IPS-11a (cell line): ENCODE measurements around the gene PDE3A.

Experiments
- H3K4me3 ChIP-seq: one replicate; pipeline ENCODE4 v1.5.1; 2013; ENCODE audit warnings: low read depth, low read length, control low read depth

PDE3A gene

DNA sequence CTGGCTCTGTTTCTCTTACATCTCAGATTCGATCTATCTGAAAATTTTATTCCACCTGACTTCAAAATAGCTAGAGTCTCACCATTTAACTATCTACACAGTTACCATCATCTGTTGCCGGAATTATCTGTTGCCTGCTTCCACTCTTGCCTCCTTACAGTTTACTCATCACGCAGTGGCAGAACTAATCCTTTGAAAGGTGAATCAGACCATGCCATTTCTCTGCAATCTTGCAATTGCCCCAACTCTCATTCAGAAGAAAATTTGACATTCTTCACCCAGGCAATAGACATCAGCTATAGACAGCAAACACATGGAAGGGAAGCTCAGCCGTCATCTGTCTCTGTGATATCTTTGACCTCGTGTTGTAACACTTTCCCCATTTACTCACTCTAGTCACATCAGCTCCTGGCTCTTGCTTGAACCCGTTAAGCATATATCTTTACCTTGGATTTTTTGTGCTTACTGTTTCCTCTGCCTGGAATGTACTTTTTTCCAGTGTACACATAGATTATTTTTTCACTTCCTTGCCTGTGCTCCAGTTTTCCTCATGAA lies 85.5 kb downstream of the PDE3A start:
- H3K4me3 ChIP-seq, result no peak overlapping the region

DNA sequence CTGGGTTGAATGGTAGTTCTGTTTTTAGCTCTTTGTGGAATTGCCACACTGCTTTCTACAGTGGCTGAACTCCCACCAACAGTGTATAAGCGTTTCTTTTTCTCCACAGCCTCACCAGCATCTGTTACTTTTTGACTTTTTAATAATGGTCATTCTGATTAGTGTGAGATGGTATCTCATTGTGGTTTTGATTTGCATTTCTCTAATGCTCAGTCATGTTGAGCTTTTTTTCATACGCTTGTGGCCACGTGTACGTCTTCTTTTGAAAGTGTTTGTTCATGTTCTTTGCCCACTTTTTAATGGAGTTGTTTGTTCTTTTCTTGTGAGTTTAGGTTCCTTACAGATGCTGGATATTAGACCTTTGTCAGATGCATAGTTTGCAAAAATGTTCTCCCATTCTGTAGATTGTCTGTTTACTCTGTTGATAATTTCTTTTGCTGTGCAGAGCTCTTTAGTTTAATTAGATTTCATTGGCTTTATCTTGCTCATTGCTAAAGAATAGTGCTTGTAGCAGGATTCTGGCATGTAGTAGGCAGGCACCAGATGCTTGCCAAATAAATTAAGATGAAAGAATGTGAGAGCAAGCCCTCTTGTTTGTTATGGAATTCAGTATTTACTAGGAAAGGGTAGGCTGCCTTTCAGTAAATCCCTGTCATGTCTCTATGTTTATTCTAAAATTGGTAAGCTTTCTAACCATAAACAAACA lies 86.8 kb downstream of the PDE3A start:
- H3K4me3 ChIP-seq, result no peak overlapping the region

DNA sequence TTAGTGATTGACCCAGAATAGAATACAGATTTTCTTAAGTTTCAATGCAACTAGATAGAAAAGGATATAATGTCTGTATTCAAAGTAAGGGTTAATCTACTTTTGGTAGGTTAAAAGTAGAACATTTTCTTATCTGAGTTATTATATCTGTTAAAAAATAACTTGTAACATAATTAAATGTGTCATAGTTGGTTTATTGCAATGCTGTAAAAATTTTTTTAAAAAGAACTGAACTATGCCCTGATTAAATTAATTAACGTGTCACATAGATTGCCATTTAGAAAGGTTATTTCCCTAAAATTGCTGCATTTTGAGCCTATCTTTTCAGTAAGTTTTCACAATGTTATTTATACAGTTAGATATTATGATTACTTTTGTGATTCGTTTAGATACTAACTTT lies 89.2 kb downstream of the PDE3A start:
- H3K4me3 ChIP-seq, result no peak overlapping the region

DNA sequence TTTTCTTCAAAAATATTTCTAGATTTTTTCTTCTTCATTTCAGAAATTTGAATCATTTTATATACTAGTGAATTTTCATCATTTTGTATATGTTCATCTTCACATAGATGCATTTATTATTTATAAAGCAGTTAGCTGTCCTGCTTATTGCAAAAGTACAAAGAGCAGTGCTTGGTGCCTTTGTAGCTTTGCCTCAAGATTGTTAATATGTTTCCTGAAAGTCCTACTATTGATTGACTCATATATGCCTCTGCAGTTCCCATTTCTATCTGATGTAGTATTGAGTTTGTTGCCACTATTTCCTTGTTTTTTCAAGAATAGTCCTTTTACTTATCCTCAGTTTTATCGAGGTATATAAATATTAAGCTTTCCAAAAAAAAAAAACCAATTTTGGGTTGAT lies 89.7 kb downstream of the PDE3A start:
- no peak overlapping the region for H3K4me3 ChIP-seq

DNA sequence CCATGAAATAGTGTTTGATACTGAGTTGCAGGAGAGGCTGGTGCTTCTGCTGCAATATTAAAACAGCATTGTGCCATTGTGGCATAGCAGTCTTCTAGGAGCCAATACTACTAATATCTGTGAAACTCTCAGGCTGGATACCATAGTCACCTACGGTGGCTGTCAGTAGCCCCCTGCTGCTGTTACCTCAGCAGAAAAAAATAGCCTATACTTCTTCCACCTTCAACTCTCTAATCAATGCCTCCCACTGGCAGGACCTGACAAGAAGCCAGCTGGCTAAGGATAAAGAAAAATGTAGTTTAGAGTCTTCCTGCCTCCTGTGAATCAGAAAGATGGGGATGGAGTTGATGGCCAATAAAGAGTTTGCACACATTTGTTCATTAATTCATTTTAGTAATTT lies 91.6 kb downstream of the PDE3A start:
- H3K4me3 ChIP-seq, result no peak overlapping the region

DNA sequence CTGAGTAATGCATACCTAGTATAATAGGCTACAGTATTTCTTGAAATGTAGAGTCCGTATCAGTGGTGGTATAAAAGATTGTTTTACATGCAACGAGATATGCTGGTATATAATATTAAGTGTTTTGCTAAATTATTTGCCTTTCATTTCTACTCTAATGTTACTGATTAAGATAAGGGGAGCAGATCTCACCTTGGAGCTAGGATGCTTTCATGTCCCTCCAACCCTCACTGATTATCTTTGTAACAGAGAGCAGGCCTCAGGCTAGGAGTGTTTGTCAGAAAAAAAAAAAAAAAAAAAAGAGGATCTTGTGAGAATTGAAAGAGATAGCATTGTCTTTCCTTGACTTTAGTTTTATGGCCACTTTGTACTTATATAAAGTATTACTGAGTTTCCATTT lies 92.6 kb downstream of the PDE3A start:
- no peak overlapping the region for H3K4me3 ChIP-seq

DNA sequence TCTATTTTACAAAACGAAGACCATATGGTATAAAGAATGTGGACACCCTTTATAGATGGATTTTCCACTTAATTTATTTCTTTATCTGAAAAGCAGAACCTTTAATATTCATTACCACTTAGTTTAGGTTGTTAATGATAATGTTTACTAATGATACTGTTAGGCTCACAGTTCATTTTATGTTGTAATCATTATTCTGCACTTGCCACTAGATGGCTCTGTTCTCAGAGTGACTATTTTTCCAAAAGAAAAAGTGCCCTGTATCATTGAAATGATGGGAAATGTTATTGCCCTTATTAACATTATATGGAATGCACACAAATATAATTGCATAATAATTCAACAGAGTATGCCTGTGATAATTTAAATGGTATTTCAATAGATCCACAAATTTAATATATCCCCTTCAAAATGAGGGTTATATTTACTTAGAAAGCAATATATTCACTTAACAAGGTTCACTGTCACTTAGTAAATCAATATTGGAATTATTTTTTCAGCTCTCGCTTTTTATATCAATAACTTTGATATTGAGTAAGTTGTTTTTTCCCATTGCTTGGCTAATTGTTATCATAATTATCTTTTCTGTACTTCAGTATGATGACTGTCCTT lies 95.7 kb downstream of the PDE3A start:
- H3K4me3 ChIP-seq, result no peak overlapping the region

DNA sequence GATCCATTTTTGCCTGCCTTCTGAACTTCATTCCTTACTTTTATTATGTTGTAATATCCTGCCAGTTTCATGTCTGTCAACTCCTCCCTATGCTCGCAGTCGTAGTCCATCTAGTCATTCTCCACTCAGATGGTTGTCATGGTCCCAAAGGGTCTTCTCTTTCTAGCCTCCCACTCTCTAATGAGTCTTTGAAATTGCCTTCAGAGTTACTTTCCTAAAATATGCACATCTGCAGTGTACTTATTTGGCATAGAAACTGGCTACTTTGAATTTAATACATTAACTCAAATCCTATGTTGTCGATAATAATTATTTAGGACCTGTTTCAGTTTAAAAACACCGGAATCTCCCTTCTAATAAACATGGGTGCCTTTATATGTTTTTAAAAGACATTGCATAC lies 101.0 kb downstream of the PDE3A start:
- H3K4me3 ChIP-seq, result no peak overlapping the region

DNA sequence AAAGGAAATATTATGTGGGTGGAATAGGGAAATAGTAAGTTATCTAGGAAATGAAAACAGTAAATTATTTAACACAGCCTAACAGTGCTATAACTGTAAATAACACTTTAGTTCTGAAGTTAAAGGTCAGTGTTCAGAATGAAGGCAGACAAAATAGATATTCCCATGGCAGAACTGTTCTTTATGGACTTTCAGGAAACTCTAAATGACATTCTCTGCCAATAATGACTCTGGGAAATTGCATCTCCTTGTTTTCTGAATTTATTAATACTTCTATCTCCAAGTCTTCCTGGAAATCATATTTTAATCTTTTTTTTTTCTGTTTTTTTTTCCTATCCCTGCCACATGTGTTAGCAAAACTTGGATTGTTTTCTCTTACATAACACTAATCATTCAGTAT lies 101.4 kb downstream of the PDE3A start:
- no peak overlapping the region for H3K4me3 ChIP-seq

DNA sequence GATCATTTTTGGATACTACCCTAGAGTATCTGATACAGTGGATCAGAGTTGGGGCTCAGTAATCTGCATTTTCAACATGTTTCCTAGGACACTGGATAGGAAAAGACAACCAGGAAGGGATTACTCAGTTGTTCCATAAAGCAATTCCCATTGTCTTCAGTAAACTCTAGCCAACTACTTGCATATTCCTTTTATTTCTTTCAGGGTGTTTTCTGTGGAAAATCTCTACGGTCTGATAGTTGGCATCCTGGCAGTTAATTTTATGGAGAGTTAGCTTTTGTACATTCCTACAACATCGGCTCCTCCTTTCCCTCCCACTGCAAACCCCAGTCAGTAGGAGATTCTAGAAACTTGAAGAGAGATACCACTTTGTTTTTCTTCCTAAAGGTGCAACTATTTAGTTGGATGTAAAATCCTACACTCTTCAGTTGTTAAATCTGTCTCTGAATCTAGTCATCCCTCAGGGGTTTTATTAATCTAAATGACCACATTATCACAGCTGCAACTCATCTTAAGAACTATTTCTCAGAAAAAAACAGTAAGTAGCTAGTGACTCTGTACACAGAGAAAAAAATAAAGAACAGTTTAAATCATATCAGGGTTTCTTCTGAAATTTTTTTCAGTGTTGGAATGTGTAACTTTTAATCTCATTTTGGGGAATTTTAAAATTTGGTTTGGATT lies 103.9 kb downstream of the PDE3A start:
- no peak overlapping the region for H3K4me3 ChIP-seq

DNA sequence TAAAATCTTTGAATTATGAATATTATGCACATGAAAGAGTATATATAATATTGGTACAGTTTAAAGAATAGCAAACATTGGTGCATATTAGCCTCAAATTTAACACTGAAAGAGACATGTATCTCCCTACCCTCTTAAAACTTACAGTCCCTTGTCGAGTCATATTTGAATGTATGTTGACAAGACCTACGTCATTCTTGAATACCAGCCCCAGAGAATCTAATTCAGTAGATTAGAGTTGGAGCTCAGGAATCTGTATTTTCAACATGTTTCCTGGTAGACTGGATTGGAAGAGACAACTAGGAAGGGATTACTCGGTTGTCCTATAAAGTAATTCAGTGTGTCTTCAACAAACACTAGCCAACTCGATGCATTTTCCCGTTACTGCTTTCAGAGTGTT lies 104.8 kb downstream of the PDE3A start:
- H3K4me3 ChIP-seq, result no peak overlapping the region

DNA sequence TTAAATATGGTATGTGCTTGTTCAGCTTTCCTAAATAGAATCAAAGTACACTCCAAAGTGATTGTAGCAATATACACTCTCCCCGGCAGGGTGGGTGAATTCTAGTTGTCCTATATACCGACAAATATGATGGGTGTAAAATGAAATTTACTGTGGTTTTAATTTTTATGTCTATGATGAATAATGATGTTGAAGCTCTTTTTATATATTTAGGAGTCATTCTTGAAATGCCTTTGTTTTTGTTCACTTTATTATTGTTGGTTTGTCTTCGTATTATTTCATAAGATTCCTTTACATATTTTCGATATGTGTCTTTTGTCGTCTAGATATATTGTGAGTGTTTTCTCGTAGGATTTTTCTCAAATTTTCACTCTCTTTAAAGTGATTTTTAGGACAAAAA lies 105.7 kb downstream of the PDE3A start:
- H3K4me3 ChIP-seq, result no peak overlapping the region

DNA sequence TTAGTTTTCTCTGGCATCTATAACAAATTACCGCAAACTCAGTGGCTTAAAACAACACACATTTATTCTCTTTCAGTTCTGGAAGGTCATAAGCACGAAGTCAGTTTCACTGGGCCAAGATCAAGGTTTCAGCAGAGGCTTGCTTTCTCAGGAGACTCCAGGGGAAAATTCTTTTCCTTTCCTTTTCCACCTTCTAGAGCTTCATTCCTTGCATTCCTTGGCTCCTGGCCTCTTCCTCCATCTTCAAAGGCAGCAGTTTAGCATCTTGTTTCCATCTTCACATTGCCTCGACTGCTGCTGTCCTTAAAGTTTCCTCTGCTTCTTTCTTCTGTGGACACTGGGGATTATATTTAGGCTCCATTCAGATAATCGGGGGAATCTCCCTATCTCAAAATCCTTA lies 106.1 kb downstream of the PDE3A start:
- no peak overlapping the region for H3K4me3 ChIP-seq

DNA sequence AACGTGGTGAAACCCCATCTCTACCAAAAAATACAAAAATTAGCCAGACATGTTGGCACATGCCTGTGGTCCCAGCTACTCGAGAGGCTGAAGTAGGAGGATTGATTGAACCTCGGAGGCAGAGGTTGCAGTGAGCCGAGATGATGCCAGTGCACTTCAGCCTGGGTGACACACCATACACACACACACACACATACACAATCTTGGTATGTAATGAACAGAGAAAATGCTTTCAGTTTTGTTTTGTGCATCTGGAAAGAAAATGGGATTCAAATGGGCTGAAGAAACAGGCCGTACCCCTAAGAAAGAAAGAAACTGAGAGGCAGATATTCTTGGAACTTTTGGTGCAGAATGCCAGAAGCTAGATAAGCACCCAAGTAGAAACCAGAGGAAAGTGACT lies 107.2 kb downstream of the PDE3A start:
- no peak overlapping the region for H3K4me3 ChIP-seq

DNA sequence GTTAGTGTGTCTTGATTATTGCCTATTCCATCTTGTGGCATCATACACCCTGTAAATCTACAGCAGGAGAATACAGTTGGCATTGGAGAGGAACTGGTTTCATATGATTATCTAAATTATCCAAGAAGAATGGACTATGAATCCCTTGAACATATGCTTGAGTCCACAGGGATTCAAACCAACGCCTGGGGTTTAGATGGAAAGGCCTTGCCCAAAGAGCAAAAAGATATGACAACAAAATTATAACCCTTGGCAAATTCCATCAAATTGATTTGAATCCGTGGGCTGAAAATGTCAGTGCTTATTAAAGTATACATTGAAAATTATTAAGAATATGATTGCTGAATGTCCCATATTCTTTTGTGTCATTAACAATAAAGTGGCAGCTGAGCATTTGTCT lies 108.2 kb downstream of the PDE3A start:
- H3K4me3 ChIP-seq, result no peak overlapping the region

DNA sequence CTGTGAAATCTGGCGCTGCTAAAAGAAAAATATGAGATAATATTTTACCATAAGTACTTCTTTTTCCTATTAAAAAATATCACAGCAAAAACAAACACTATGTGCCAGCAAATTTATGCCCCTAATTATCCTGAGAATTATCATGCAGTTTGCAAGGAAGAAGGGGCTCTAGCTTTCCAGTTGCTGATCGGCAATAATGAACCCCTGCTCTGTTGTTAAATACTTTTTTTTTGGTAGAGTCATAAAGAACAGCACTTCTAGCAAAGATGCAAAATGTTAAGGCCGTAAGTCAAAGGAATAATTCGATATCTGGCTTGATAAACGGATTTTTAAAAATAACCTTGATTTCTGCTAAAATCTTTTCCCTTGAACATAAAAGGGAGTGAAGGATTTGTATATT lies 108.9 kb downstream of the PDE3A start:
- H3K4me3 ChIP-seq, result no peak overlapping the region

DNA sequence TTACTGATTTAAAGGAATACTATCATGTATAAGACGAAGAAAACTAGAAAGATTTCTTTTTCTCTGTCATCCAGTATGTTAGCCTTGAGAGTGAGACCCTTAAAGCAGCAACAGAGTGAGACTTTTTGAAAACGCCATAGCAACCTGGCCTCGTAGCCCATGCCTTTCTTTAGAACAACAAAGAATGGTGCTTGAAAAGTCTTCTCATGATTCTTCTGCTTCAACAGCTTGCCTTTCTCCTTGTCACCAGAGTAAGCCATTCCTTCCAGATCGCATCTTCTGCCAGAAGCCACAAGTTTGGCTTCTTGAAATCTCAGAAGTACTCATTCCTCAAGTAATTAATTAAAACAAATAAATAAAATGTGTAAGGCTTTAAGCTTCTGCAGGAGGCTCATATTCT lies 109.3 kb downstream of the PDE3A start:
- H3K4me3 ChIP-seq, result no peak overlapping the region

DNA sequence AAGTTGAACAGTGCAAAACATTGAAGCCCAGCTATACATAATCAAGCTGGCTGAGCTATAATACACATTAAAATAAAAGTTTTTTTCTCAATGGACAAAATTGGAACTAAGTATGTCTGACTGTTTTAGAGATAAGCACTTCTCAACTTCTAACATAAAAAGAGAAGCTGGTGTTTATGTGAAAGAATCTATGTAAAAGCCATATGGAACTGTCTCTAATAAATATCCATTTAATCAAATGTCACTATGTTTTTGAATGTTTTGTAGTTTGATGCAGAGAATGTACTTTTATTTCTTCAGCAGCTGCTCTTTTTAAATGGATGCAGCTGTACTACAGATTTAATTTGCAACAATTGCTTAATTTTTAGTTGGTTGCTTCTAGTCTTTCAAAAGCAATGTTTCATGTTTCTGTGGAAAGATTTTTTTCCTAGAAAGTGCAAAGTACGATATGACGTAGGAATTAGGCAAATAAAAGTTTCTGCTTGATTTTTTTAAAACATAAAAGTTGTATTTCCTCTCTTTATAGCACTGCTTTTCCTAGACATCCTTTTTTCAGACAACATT lies 114.2 kb downstream of the PDE3A start:
- H3K4me3 ChIP-seq, result no peak overlapping the region

DNA sequence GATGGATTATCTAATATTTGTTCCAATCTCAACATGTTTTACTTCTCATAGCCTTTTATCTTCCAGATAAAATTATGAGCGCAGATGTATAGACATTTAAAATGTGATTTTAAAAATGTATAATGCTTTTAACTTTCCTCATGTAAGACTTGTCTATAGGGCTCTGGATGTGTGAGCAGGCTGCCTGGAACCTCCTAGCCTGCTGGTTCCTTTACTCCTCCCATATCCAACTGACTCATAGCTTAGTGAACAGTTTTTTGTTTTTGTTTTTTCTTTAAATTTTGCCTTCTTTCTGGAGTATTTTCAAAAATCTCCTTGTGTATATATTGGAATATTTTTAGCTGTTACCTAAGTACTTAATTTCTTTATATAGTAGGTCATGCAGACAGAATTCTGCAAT lies 115.4 kb downstream of the PDE3A start:
- no peak overlapping the region for H3K4me3 ChIP-seq

DNA sequence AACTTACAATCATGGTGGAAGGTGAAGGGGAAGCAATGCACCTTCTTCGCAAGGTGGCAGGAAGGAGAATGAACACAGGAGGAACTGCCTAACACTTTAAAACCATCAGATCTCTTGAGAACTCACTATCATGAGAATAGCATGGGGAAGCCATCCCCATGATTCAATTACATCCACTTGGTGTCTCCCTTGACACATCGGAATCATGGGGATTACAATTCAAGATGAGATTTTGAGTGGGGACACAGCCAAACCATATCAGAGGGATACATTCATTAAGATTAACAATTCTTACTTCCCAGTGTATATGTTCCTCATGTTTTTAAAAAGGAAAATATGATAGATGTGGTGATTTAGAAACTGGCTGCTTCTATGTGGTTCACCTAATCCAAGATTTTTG lies 117.9 kb downstream of the PDE3A start:
- H3K4me3 ChIP-seq, result no peak overlapping the region

DNA sequence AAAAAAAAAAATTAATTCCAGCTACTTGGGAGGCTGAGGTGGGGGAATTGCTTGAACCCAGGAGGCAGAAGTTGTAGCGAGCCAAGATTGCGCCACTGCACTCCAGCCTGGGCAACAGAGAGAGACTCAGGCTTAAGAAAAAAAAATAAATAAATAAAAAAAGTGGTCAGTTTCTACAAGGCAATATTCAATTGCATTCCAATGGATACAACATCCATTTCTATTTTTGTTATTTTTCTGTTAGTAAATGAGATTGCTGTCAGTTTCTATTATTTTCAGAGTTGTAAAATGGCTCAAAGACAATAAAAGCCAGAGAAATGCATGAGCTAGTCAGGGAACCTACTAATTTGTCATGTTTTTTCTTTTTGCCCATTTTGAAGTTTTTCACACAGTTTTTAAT lies 119.2 kb downstream of the PDE3A start:
- H3K4me3 ChIP-seq, result no peak overlapping the region

DNA sequence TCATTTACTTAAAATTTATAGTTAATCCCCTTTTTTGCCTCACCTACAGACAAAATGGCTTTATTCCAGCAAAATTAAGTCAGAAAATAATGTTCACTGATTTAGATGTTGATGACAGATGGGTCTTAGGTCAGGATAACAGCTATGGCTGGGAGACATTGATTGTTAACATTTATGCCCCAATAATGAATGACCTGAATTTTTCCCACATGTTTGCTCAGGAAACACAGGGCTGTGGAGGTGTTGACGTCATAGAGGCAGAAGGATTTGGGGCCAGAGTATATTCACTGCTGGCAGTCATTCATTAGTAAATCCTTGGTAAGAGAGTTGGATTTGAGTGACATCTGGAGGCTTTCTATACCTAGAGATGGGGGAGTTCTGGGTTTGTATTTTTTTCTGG lies 121.3 kb downstream of the PDE3A start:
- no peak overlapping the region for H3K4me3 ChIP-seq
